ACC112 (cell line): ENCODE results near the gene TM6SF1.
"Not testable (repeated sequence)": the region's sequence is repeated elsewhere in the genome, so short reads cannot be mapped to it uniquely, and the experiment has no call there.

Experiments
- H2AFZ ChIP-seq: fragments of 200-600 bp; sonication (generic); one replicate; pipeline ENCODE4 v1.6.0; 2017; ENCODE audit warnings: antibody characterized with exemption, low read length; ENCODE audit not compliant: unreplicated experiment
- H3K27ac ChIP-seq: fragments of 200-600 bp; sonication (generic); 2 replicates; pipeline ENCODE4 v1.5.1; 2014; ENCODE audit warnings: low read depth, mild to moderate bottlenecking, antibody characterized with exemption, low read length, moderate library complexity
- H3K27me3 ChIP-seq: fragments of 200-600 bp; sonication (generic); 2 replicates; pipeline ENCODE4 v1.6.1; 2014; ENCODE audit warnings: mild to moderate bottlenecking, antibody characterized with exemption, low read length, moderate library complexity, mixed read lengths; ENCODE audit not compliant: insufficient read depth
- H3K36me3 ChIP-seq: fragments of 200-600 bp; sonication (generic); 2 replicates; pipeline ENCODE4 v1.6.1; 2016; ENCODE audit warnings: mild to moderate bottlenecking, antibody characterized with exemption, low read length, moderate library complexity, mixed read lengths; ENCODE audit not compliant: insufficient read depth
- H3K4me1 ChIP-seq: fragments of 200-600 bp; sonication (generic); one replicate; pipeline ENCODE4 v1.6.1; 2016; ENCODE audit warnings: low read length, mixed read lengths; ENCODE audit not compliant: insufficient read depth, unreplicated experiment, control insufficient read depth
- H3K4me3 ChIP-seq: fragments of 200-600 bp; sonication (generic); 2 replicates; pipeline ENCODE4 v1.5.1; 2014; ENCODE audit warnings: mild to moderate bottlenecking, low read depth, low read length
- H3K79me2 ChIP-seq: fragments of 200-600 bp; sonication (generic); one replicate; pipeline ENCODE4 v1.6.0; 2016; ENCODE audit warnings: low read length; ENCODE audit not compliant: control insufficient read depth, unreplicated experiment, insufficient read depth

TM6SF1 gene

GRCh38 chr15:83115831-83116565, 8.6 kb downstream of the TM6SF1 start:
- H2AFZ ChIP-seq, result no peak overlapping the region
- peaks cover 21% of the 10 kb centered on the region for H3K4me1 ChIP-seq
- H3K36me3 ChIP-seq, result no peaks in the 10 kb centered on the region
- H3K27me3 ChIP-seq, result no peaks in the 10 kb centered on the region
- no peaks in the 10 kb centered on the region for H3K79me2 ChIP-seq
- H3K4me3 ChIP-seq, result no peak overlapping the region
- no peak overlapping the region for H3K27ac ChIP-seq

- Histone ChIP-seq H3K27me3 (no peaks in the 10 kb centered on the region), H3K4me3 (no peak overlapping the region), H2AFZ (no peak overlapping the region), H3K36me3 (no peaks in the 10 kb centered on the region), H3K4me1 (peaks cover 4% of the 10 kb centered on the region), H3K27ac (no peak overlapping the region), H3K79me2 (no peaks in the 10 kb centered on the region)
Measured at GRCh38 chr15:83118291-83118827, 10.9 kb downstream of the TM6SF1 start.

GRCh38 chr15:83118968-83119367, 11.5 kb downstream of the TM6SF1 start:
- Histone ChIP-seq H3K4me1 (no peaks in the 10 kb centered on the region), H3K27ac (no peak overlapping the region), H3K36me3 (no peaks in the 10 kb centered on the region), H3K4me3 (no peak overlapping the region), H3K27me3 (no peaks in the 10 kb centered on the region), H2AFZ (no peak overlapping the region), H3K79me2 (no peaks in the 10 kb centered on the region)

GRCh38 chr15:83119968-83120581, 12.6 kb downstream of the TM6SF1 start:
- Histone ChIP-seq H3K27me3 (no peaks in the 10 kb centered on the region), H2AFZ (no peak overlapping the region), H3K36me3 (no peaks in the 10 kb centered on the region), H3K27ac (no peak overlapping the region), H3K79me2 (no peaks in the 10 kb centered on the region), H3K4me1 (no peaks in the 10 kb centered on the region), H3K4me3 (no peak overlapping the region)

- Histone ChIP-seq H3K4me3 (no peak overlapping the region), H3K36me3 (no peaks in the 10 kb centered on the region), H2AFZ (no peak overlapping the region), H3K27me3 (no peaks in the 10 kb centered on the region), H3K79me2 (no peaks in the 10 kb centered on the region), H3K27ac (no peak overlapping the region), H3K4me1 (no peaks in the 10 kb centered on the region)
Measured at GRCh38 chr15:83123529-83123928, 16.1 kb downstream of the TM6SF1 start.

GRCh38 chr15:83127547-83128150, 20.2 kb downstream of the TM6SF1 start:
- Histone ChIP-seq H3K27me3 (no peaks in the 10 kb centered on the region), H3K36me3 (no peaks in the 10 kb centered on the region), H3K4me1 (no peaks in the 10 kb centered on the region), H3K4me3 (no peak overlapping the region), H3K27ac (no peak overlapping the region), H2AFZ (no peak overlapping the region), H3K79me2 (no peaks in the 10 kb centered on the region)

DNA sequence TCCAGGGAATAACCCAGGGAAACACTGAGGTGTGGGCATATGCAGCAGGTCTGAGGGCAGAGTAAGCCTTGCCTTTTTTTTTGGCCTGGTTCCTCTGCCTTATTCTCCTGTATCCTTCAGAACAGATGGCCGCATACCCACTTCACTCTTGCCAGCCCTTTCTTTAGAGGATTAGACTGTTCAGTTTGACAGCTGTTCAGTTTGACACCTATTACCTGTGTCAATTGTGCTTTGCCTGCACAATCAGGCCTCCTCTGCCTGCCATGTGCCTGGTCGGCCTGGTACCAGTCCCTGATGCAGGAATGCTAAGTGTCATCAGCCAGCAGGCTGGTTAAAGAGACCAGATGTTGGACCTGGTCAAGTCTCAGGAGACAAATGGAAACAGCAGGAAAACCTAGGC, 22.3 kb downstream of the TM6SF1 start:
- Histone ChIP-seq H3K4me1 (no peaks in the 10 kb centered on the region), H3K79me2 (no peaks in the 10 kb centered on the region), H2AFZ (no peak overlapping the region), H3K27me3 (no peaks in the 10 kb centered on the region), H3K4me3 (no peak overlapping the region), H3K27ac (no peak overlapping the region), H3K36me3 (no peaks in the 10 kb centered on the region)

DNA sequence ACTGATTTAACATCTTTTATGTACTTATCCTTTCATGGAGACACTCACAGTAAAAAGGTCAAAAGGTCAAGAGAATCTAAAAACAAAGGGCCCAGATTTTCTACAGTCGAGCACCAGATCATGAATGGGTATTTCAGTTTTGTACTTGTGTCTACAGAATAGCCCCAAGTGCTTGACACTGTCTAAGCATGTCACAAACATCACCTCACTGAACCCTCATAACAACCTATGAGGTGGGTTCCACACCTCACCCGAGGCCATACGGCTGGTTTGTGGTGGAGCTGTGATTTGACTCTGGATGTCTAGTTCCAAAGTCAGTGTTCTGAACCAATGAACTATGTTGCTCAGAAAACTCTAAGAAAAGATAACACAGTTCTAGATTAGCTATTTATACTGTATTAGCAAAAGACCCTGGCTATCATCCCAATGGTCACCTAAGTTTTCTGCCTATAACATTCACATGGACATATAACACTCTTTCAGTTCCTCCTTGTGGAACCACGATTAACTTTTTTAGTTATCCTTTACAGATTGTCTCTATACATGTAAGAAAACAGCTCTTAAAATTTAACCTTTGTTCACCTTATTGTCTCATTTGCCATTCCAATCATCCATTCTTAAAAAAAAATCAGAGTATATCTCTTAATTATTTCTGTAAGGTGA, 25.5 kb downstream of the TM6SF1 start:
- Histone ChIP-seq H3K4me3 (no peak overlapping the region), H2AFZ (no peak overlapping the region), H3K4me1 (no peaks in the 10 kb centered on the region), H3K36me3 (no peaks in the 10 kb centered on the region; the same call in 1 of the 2 replicates), H3K27me3 (no peaks in the 10 kb centered on the region), H3K79me2 (no peaks in the 10 kb centered on the region), H3K27ac (no peak overlapping the region)

DNA sequence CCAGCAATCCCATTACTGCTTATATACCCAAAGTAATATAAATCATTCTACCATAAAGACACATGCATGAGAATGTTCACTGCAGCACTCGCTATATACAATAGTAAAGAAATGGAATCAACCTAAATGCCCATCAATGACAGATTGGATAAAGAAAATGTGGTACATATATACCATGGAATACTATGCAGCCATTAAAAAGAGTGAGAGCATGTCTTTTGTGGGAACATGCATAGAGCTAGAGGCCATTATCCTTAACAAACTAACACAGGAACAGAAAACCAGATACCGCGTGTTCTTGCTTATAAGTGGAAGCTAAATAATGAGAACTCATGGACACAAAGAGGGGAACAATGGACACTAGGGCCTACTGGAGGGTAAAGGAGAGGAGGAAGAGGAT, 34.7 kb downstream of the TM6SF1 start:
- not testable (repeated sequence) for H3K4me1 ChIP-seq, H3K79me2 ChIP-seq, H3K4me3 ChIP-seq, H2AFZ ChIP-seq, H3K27me3 ChIP-seq, H3K27ac ChIP-seq
- peaks cover 18% of the 10 kb centered on the region for H3K36me3 ChIP-seq

- H3K36me3 ChIP-seq, result peaks cover 23% of the 10 kb centered on the region
- H3K27me3 ChIP-seq, result no peaks in the 10 kb centered on the region
- no peak overlapping the region for H3K4me3 ChIP-seq
- no peak overlapping the region for H2AFZ ChIP-seq
- no peak overlapping the region for H3K27ac ChIP-seq
- no peaks in the 10 kb centered on the region for H3K4me1 ChIP-seq
- H3K79me2 ChIP-seq, result no peaks in the 10 kb centered on the region
Measured at GRCh38 chr15:83144771-83145170, 37.3 kb downstream of the TM6SF1 start.
